K562 (cell line): ENCODE measurements around the gene ENDOV. TPM values are rescaled to one million over a fixed set of nuclear protein-coding genes. Genes with fewer than 3 reads are reported as not detected.

Experiments
- DMBX1 ChIP-seq: fragments of 250-450 bp; sonication (Bioruptor Pico); IDR thresholded peaks from 2 replicates; pipeline ENCODE4 v1.8.0; 2022; ENCODE audit warnings: inconsistent platforms, mild to moderate bottlenecking, moderate library complexity, borderline replicate concordance
- HEY1 ChIP-seq: fragments of 250-450 bp; sonication (Bioruptor Pico); IDR thresholded peaks from 2 replicates; pipeline ENCODE4 v1.5.0; 2020; ENCODE audit warnings: mild to moderate bottlenecking, moderate library complexity, borderline replicate concordance
- MAZ ChIP-seq, 2 experiments: fragments of 450-650 bp in 1 of 2; sonication (generic) in 1 of 2; formaldehyde crosslinking; IDR thresholded peaks in 1 of 2; conservative IDR thresholded peaks in 1 of 2; 2 replicates each; pipeline versions ENCODE4 v1.4.0 to v1.5.0; 2020; ENCODE audit warnings: mild to moderate bottlenecking in 1 of 2, missing genetic modification reagents in 1 of 2
- POLR3A ChIP-seq: IDR thresholded peaks from 2 replicates; pipeline ENCODE4 v1.6.1; 2011; ENCODE audit warnings: borderline replicate concordance, mild to moderate bottlenecking, moderate library complexity; ENCODE audit not compliant: insufficient read length, insufficient read depth; ENCODE audit errors: extremely low read depth
- RAD21 ChIP-seq, 2 experiments: fragments of 250-450 bp in 1 of 2; fragments of 450-650 bp in 1 of 2; sonication (Bioruptor Pico) in 1 of 2; formaldehyde crosslinking in 1 of 2; IDR thresholded peaks in 1 of 2; conservative IDR thresholded peaks in 1 of 2; 2 replicates each; pipeline versions ENCODE4 v1.4.0 to v1.8.0; 2020 to 2022; ENCODE audit warnings: mild to moderate bottlenecking in 2 of 2, moderate library complexity in 1 of 2
- SRSF3 ChIP-seq: fragments of 200-400 bp; formaldehyde crosslinking; IDR thresholded peaks from 2 replicates; pipeline ENCODE4 v1.6.1; 2016; ENCODE audit warnings: mild to moderate bottlenecking, low read length, moderate library complexity; ENCODE audit not compliant: insufficient read depth
- ZNF143 ChIP-seq: sonication (generic); formaldehyde crosslinking; IDR thresholded peaks from 2 replicates; pipeline ENCODE4 v1.9.0; 2022; ENCODE audit warnings: mild to moderate bottlenecking, missing genetic modification reagents
- polyA plus RNA-seq, 8 experiments: library from polyadenylated mRNA; depleted of rRNA in 4 of 8; stranded (reverse) in 5 of 8; unstranded in 3 of 8; fragments of >200 nt; fragmentation: Nextera tagmentation in 2 of 8; fragmentation: Illumina TruSeq in 1 of 8; extraction: Ambion mirVana in 2 of 8; extraction: Trizol in 1 of 8; gene quantifications; 2 replicates each; pipeline versions ENCODE4 v1.2.1 to v1.2.3, GENCODE V29; 2011 to 2014; ENCODE audit warnings: inconsistent platforms in 1 of 8, missing spikeins in 1 of 8
- total RNA-seq, 7 experiments: library from RNA; depleted of rRNA in 6 of 7; stranded (reverse); fragments of >200 nt in 6 of 7; fragmentation: Illumina TruSeq in 2 of 7; extraction: Trizol in 2 of 7; gene quantifications; 2 replicates each; pipeline versions ENCODE4 v1.2.1 to v1.2.3, GENCODE V29; 2011 to 2021; ENCODE audit warnings: low replicate concordance in 1 of 7
- TF ChIP-seq, protein P1 (sequence below): fragments of 250-450 bp; sonication (Bioruptor Pico); IDR thresholded peaks from 2 replicates; pipeline ENCODE4 v1.8.0; 2022; ENCODE audit warnings: inconsistent platforms, mild to moderate bottlenecking, moderate library complexity, borderline replicate concordance
- TF ChIP-seq, protein P2 (sequence below): fragments of 450-650 bp; IDR thresholded peaks from 2 replicates; pipeline ENCODE4 v1.6.1; 2016; ENCODE audit warnings: antibody characterized with exemption
- TF ChIP-seq, protein P3 (sequence below): fragments of 450-650 bp; IDR thresholded peaks from 2 replicates; pipeline ENCODE4 v1.6.1; 2016; ENCODE audit warnings: low read depth
- TF ChIP-seq, protein P4 (sequence below): fragments of 450-650 bp; IDR thresholded peaks from 2 replicates; pipeline ENCODE4 v1.7.0; 2016; ENCODE audit warnings: borderline replicate concordance

Gene ENDOV
- total and polyA plus RNA-seq, 9 of the 15 experiments (the other 6 are each of a cell fraction or from before 2014, with no cell fraction given), result 1.2 to 8.2 (median 3.7) TPM

- TF ChIP-seq MAZ (CRISPR knock-in tag; conservative IDR thresholded peaks at IDR 0.05 in 1 of 2, IDR thresholded peaks at IDR 0.05 in 1 of 2), result no peak
- TF ChIP-seq, protein P1, sequence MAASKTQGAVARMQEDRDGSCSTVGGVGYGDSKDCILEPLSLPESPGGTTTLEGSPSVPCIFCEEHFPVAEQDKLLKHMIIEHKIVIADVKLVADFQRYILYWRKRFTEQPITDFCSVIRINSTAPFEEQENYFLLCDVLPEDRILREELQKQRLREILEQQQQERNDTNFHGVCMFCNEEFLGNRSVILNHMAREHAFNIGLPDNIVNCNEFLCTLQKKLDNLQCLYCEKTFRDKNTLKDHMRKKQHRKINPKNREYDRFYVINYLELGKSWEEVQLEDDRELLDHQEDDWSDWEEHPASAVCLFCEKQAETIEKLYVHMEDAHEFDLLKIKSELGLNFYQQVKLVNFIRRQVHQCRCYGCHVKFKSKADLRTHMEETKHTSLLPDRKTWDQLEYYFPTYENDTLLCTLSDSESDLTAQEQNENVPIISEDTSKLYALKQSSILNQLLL (CRISPR knock-in tag), result no peak
- no peak for TF ChIP-seq SRSF3
- TF ChIP-seq DMBX1 (CRISPR knock-in tag), result no peak
- TF ChIP-seq, protein P2, sequence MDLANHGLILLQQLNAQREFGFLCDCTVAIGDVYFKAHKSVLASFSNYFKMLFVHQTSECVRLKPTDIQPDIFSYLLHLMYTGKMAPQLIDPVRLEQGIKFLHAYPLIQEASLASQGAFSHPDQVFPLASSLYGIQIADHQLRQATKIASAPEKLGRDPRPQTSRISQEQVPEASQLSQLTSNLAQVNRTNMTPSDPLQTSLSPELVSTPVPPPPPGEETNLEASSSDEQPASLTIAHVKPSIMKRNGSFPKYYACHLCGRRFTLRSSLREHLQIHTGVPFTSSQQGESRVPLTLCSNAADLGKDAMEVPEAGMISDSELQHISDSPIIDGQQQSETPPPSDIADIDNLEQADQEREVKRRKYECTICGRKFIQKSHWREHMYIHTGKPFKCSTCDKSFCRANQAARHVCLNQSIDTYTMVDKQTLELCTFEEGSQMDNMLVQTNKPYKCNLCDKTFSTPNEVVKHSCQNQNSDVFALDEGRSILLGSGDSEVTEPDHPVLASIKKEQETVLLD, result no peak
- no peak for TF ChIP-seq HEY1 (CRISPR knock-in tag)
- TF ChIP-seq RAD21 (CRISPR knock-in tag; conservative IDR thresholded peaks at IDR 0.05 in 1 of 2, IDR thresholded peaks at IDR 0.05 in 1 of 2), result no peak
- TF ChIP-seq, protein P3, sequence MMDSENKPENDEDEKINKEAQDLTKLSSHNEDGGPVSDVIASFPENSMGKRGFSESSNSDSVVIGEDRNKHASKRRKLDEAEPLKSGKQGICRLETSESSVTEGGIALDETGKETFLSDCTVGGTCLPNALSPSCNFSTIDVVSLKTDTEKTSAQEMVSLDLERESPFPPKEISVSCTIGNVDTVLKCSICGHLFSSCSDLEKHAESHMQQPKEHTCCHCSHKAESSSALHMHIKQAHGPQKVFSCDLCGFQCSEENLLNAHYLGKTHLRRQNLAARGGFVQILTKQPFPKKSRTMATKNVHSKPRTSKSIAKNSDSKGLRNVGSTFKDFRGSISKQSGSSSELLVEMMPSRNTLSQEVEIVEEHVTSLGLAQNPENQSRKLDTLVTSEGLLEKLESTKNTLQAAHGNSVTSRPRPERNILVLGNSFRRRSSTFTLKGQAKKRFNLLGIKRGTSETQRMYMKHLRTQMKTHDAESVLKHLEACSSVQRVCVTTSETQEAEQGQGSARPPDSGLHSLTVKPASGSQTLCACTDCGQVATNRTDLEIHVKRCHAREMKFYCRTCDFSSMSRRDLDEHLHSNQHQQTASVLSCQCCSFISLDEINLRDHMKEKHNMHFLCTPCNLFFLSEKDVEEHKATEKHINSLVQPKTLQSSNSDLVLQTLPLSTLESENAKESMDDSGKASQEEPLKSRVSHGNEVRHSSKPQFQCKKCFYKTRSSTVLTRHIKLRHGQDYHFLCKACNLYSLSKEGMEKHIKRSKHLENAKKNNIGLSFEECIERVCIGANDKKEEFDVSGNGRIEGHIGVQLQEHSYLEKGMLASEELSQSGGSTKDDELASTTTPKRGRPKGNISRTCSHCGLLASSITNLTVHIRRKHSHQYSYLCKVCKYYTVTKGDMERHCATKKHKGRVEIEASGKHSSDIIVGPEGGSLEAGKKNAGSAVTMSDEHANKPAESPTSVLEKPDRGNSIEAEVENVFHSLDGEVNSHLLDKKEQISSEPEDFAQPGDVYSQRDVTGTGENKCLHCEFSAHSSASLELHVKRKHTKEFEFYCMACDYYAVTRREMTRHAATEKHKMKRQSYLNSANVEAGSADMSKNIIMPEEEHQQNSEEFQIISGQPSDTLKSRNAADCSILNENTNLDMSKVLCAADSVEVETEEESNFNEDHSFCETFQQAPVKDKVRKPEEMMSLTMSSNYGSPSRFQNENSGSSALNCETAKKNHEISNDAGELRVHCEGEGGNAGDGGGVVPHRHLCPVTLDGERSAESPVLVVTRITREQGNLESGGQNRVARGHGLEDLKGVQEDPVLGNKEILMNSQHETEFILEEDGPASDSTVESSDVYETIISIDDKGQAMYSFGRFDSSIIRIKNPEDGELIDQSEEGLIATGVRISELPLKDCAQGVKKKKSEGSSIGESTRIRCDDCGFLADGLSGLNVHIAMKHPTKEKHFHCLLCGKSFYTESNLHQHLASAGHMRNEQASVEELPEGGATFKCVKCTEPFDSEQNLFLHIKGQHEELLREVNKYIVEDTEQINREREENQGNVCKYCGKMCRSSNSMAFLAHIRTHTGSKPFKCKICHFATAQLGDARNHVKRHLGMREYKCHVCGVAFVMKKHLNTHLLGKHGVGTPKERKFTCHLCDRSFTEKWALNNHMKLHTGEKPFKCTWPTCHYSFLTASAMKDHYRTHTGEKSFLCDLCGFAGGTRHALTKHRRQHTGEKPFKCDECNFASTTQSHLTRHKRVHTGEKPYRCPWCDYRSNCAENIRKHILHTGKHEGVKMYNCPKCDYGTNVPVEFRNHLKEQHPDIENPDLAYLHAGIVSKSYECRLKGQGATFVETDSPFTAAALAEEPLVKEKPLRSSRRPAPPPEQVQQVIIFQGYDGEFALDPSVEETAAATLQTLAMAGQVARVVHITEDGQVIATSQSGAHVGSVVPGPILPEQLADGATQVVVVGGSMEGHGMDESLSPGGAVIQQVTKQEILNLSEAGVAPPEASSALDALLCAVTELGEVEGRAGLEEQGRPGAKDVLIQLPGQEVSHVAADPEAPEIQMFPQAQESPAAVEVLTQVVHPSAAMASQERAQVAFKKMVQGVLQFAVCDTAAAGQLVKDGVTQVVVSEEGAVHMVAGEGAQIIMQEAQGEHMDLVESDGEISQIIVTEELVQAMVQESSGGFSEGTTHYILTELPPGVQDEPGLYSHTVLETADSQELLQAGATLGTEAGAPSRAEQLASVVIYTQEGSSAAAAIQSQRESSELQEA, result no peak
- TF ChIP-seq POLR3A, result no peak
- no peak for TF ChIP-seq ZNF143
- TF ChIP-seq, protein P4, sequence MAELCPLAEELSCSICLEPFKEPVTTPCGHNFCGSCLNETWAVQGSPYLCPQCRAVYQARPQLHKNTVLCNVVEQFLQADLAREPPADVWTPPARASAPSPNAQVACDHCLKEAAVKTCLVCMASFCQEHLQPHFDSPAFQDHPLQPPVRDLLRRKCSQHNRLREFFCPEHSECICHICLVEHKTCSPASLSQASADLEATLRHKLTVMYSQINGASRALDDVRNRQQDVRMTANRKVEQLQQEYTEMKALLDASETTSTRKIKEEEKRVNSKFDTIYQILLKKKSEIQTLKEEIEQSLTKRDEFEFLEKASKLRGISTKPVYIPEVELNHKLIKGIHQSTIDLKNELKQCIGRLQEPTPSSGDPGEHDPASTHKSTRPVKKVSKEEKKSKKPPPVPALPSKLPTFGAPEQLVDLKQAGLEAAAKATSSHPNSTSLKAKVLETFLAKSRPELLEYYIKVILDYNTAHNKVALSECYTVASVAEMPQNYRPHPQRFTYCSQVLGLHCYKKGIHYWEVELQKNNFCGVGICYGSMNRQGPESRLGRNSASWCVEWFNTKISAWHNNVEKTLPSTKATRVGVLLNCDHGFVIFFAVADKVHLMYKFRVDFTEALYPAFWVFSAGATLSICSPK, result no peak
These were observed 66.5 kb downstream of the ENDOV start (continued) for GRCh38 chr17:80481284-80482057.
